GM12874 (cell line): ENCODE results near the gene AUP1.

Experiments
- TF ChIP-seq, protein P1 (sequence below): IDR thresholded peaks from 2 replicates; pipeline ENCODE4 v1.5.1; 2011; ENCODE audit warnings: low read depth, mild to moderate bottlenecking, control low read depth, low read length, moderate library complexity; ENCODE audit not compliant: insufficient read depth

Gene AUP1

DNA sequence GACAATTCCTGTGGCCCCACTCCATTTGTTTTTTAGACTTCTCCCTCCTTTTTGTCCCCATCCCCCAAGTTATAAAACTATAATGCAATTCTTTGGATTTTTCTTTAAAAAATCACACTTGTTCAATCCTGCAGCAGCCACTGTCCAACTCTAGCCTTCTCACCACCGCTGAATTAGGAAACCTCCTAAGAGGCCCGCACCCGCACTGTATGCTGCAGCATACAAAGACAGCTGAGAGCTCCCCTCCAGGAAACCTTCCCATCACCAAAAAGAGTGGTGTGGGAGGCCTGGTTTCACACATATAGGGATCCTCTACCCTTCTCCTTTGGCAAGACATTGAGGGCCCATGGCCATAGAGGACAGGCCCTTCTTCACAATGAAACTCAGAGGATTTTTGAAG, 24.9 kb downstream of the AUP1 start:
- TF ChIP-seq, protein P1, sequence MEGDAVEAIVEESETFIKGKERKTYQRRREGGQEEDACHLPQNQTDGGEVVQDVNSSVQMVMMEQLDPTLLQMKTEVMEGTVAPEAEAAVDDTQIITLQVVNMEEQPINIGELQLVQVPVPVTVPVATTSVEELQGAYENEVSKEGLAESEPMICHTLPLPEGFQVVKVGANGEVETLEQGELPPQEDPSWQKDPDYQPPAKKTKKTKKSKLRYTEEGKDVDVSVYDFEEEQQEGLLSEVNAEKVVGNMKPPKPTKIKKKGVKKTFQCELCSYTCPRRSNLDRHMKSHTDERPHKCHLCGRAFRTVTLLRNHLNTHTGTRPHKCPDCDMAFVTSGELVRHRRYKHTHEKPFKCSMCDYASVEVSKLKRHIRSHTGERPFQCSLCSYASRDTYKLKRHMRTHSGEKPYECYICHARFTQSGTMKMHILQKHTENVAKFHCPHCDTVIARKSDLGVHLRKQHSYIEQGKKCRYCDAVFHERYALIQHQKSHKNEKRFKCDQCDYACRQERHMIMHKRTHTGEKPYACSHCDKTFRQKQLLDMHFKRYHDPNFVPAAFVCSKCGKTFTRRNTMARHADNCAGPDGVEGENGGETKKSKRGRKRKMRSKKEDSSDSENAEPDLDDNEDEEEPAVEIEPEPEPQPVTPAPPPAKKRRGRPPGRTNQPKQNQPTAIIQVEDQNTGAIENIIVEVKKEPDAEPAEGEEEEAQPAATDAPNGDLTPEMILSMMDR, result no peak

DNA sequence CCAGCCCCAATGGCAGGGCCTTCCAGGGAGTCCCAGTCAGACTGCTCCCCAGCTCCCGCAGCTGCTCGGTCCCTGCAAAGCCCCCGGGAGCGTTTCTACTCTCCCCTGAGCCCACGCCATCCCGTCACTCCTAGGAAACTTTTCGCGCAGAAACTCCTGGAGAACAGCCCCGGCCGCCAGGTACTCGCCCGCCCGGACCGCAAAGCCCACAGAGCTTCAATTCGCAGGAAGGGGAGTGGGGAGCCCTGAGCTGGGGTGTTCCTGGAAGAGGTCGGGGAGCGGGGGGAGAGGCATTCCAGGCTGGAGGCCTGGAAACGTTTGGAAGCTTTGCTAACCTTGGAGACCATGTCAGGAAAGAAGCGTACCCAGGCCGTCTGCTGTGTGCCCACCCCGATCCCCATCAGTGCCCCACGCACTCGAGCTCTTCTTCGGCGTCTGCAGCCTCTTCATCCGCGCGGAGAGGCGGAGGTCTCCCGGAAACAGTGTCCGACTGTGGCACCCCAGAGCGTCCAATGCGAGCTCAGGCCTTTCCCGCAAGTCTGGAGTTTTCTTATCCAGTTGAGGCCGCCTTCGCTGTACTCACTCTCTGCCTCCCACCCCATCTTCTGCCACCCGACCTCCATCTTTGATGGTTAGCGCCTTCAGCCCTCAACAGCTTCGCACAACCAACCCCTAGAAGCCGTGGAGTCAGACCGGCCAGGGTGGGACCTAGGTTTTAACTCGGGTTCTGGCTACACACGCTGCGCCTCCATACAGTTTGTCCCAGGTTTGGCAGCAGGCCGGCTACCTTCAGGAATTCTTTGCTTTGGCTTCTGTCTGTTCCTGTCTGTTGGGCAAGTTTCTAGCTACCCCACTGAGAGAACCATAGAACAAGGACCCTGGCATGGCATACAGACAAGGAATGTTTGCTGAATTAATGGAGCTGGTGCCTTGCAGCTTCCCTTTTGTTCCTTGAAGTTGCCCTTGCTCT, 25.7 kb downstream of the AUP1 start:
- TF ChIP-seq, protein P1, result no peak

DNA sequence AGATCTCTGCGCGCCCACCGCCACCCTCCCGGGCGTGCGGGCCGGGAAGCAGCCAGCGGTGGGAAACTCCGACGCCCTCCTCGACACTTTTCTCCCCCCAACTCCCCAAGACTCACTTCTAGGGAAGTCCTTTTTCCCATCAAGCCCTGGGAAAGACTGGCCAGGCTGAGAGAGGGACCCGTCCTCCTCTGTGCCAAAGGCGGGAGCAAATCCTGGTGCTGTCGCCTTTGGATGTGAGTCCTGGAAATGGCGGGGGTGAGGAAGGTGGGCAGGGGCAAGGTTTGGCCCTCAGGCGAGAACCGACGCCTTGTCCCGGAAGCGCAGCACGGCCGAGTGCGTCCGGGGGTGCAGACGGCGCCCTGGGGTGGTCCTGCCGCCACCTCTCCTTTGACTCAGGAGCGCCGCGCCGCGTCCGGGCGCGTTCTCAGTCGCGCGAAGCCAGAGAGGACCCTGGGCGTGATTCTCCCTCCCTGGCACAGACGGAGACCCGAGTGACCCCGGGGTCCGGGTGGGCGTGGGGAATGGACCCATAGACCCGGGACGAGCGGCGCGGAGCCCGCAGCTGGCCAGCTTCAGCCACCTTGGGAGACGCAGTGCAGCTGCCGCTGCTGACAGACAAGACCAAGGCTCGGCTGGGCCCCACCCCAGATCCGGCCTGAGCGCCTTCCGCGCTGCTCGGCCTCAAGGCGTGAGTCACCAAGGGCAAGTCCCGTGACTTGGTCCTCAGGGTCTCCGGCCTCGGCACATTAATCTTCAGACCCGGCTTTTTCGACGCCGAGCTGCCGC, 26.6 kb downstream of the AUP1 start:
- TF ChIP-seq, protein P1, result peak; percentile 70

DNA sequence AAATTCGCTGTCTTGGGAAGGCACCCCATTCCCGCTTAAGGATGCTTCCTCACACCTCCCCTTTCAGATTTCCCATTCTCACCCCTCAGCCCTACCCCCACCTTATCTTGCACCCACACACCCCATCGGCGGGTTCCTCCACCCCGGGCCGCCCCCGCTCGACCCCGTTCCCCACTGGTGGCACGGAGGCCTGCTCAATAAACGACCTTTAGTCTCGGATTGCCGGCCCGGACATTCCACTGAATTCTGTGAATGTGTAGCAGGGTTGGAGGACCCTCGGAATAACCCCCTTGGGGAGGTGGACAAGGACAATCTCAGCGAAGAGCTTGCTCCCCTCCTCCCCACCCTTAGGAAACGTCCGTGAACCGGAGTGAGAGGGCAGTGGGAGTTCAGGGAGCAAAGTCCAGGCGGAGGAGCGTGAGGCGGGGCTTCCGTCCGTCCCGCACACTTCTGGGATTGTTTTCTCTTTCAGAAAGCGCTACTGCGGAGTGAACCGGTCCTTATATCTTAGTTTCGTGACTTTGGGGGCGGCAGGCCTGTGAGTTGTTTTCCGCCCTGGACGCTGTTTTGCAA, 27.3 kb downstream of the AUP1 start:
- TF ChIP-seq, protein P1, result no peak

DNA sequence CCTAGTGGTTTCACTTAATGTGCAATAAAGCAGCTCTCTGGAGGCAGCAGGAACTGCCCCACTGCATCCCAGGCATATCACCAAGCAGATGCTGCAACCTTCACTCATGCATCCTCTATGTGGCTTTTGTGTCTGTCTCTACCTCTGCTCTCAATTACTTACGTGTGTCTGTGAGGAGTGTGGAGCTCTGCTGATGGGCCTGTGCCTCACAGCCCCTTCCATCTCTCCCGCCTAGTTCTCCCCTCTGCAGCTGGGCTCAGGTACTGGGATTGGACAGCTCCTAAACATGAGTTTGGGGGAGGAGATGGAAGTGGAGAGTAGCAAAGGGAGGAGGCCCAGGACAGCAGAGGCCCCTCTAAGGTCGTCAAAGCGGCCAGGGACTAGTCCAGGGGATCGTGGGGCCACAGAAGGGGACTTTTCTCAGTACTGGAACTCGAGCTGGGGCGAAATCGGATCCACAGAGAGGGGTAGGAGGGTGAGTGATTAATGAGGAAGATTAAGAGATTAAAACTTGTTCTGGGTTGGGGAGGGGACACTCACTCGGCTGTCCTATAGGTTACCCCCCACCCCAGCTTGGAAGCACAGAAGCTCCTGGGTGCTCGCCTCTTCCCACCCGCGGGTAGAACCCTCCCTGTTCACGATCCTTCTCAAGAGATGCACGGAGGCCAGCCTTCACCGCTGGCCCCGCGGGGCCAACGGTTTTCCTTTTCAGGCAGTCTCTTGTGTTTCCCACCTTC, 28.0 kb downstream of the AUP1 start:
- TF ChIP-seq, protein P1, result no peak

DNA sequence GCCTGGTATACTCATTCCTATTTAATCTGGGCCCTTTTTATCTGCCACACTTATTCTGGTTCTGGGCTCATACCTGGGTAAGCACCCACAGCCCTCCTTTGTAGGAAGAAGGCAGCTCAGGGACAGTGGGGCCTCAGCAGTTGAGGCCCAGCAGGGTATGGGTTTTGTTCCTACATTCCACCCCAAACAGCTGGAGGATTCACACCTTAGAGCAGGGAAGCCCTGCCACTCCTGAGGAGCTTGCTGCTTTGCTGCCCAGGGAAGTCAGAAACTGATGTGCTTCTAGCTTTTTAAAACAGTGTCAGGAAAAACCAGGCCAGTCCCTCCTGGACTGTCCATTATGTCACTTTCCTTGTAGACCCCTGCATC, 28.9 kb downstream of the AUP1 start:
- TF ChIP-seq, protein P1, result no peak
